HG03439 (cell line): ENCODE data around the gene DYNLT2.
A peak's percentile ranks its signal among the peaks of the same experiment; 100 is the strongest.
"Not testable (repeated sequence)": the region's sequence is repeated elsewhere in the genome, so short reads cannot be mapped to it uniquely, and the experiment has no call there.

ENCODE experiments used
- ATAC-seq: cut with Tn5 transposase; IDR thresholded peaks from one replicate; pipeline ENCODE4 v1.9.1; 2021; ENCODE audit warnings: mild to moderate bottlenecking, moderate library complexity; ENCODE audit not compliant: unreplicated experiment

The DYNLT2 gene

DNA sequence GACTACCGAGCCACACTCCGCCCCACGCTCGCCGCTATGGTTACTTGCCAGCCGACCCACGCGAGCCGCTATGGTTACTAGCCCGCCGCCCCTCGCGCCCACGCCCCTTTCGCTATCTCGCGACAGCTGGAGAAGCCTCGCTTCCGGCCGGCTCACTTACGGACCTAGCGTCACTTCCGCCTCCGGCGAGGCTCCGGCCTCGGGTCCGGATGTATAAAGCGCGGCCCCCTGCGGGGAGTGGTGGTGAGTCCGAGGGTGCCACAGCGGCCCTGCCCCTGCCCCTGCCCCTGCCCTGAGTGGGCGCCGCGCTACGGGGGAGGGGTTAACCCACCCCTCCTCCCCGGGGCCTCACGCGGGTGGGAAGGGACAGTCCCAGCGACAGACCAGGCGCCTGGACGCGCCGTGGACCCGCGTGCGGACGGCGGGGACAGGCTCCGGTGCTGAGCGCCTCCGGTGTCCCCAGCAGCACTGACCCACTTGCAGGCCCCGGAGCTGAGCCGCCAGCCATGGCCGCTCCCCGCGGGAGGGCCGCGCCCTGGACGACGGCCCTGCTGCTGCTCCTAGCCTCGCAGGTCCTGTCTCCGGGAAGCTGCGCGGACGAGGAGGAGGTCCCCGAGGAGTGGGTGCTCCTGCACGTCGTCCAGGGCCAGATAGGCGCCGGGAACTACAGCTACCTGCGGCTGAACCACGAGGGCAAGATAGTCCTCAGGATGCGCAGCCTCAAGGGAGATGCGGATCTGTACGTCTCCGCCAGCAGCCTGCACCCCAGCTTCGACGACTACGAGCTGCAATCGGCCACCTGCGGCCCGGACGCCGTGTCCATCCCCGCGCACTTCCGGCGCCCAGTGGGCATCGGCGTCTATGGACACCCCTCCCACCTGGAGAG lies 49.2 kb downstream of the DYNLT2 start, which contains the start of the genes C6orf120 and WDR27:
Gene C6orf120 (plus strand): TSS at position 173 of the 886 bp plus-strand sequence. CDS start 334 bp downstream, at position 507.
Gene WDR27 (minus strand): TSS at position 76 of the 886 bp plus-strand sequence. CDS start 13,024 bp downstream, outside the sequence.
- peak; percentile 94 for ATAC-seq

DNA sequence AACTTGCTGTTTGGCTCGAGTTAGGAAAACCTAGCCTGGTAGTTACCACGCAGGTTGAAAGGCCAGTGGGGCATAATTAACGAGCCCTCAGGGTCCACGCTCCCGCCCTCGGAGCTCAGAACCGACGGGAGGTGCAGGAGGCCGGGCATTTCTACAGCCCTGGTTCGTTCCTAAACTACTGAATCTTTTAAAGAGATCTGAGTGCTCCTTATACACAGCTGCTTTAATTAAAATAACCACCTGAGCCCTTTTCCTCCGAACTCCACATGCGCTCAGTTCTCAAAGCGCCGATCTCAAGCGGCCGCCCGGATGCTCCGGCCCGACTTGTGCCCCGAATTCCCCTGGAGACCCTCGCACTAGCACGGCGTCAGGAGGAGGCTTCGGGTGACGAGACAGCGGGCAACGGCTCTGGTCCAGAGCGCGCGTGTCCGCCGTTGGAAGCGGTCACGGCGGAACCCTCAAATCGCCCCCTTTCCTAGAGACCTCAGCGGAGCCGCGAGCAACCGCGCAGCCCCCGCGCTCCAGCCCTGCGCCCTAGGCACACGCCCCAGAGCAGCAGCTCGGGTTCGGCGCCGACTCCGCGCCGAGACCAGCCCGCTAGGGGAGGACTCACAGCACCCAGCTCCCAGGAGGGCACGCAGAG lies 49.9 kb downstream of the DYNLT2 start:
- ATAC-seq = peak; percentile 8

GRCh38 chr6:169700296-169700695 lies 51.1 kb downstream of the DYNLT2 start:
- ATAC-seq = no peak

DNA sequence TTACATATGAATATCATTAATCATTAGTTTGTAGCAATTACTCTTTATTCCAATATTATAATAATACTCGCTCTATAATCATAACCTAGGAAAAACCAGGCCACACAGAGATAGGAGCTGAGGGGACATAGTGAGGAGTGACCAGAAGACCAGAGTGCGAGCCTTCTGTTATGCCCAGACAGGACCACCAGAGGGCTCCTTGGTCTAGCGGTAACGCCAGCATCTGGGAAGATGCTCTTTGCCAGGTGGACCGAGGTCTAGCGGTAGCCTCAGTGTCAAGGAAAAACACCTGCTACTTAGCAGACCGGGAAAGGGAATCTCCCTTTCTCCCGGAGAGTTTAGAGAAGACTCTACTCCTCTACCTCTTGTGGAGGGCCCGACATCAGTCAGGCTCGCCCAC lies 54.3 kb downstream of the DYNLT2 start:
- ATAC-seq = not testable (repeated sequence)

DNA sequence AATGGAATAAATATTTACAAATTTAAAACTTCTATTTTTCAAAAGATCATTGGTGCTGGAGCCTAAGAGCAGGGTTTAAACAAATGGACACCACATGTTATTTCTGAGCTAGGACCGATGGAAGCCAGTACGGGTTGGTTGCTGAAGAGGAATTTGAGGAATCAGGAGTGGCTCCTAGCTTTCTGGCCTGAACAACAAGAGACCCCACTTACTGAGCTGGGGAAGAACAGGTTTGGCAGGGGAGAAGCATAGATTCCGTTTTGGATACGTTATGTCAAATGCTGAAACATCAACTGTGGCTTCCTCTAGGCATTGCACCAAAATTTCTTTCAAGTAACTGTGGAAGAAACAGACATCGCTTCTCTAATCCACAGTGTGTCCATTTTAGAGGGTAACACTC lies 56.2 kb downstream of the DYNLT2 start:
- no peak for ATAC-seq

DNA sequence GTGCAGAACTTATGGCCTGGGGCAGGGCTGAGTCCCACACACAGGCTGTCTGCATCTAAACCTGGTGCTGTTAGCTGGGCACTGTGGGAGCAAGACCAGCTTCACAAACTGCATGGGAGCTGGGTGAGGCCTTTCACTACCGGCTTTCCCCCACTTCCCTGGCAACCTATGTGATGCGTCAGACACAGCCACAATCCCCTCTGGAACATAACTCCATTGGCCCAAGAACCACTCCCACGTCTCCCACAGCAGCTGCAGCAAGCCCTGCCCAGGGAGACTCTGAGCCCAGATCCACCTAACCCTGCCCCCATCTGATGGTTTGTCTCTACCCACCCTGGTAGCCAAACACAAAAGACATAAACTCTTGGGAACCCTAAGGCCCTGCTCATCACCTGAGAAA lies 58.9 kb downstream of the DYNLT2 start:
- no peak for ATAC-seq

- no peak for ATAC-seq
Observed at GRCh38 chr6:169691260-169691659, 60.1 kb downstream of the DYNLT2 start.
